MV-4-11 (cell line): ENCODE results near the gene CYFIP1.

Source experiments
- DNase-seq: peaks from one replicate; lab custom pipeline; 2025; lab: John Stamatoyannopoulos, UW

The CYFIP1 gene

GRCh38 chr15:22868928-22869327, 111.2 kb downstream of the CYFIP1 start:
- DNase-seq = no peak

- DNase-seq = no peak
Observed at GRCh38 chr15:22868495-22868894, 111.7 kb downstream of the CYFIP1 start.

- DNase-seq = no peak
Observed at GRCh38 chr15:22867886-22868285, 112.3 kb downstream of the CYFIP1 start.

- no peak for DNase-seq
Observed at GRCh38 chr15:22866079-22866478, 114.1 kb downstream of the CYFIP1 start.

- DNase-seq = no peak
Observed at GRCh38 chr15:22863356-22863755, 116.8 kb downstream of the CYFIP1 start.

GRCh38 chr15:22861161-22861560, 119.0 kb downstream of the CYFIP1 start:
- no peak for DNase-seq

- DNase-seq = no peak
Observed at GRCh38 chr15:22856659-22857058, 123.5 kb downstream of the CYFIP1 start.

GRCh38 chr15:22855791-22856190, 124.4 kb downstream of the CYFIP1 start:
- no peak for DNase-seq

- no peak for DNase-seq
Observed at GRCh38 chr15:22851513-22851912, 128.7 kb downstream of the CYFIP1 start.

GRCh38 chr15:22850055-22850454, 130.1 kb downstream of the CYFIP1 start:
- DNase-seq = no peak

GRCh38 chr15:22846073-22846472, 134.1 kb downstream of the CYFIP1 start:
- no peak for DNase-seq

GRCh38 chr15:22845289-22845900, 134.8 kb downstream of the CYFIP1 start:
- no peak for DNase-seq

- no peak for DNase-seq
Observed at GRCh38 chr15:22844421-22845288, 135.5 kb downstream of the CYFIP1 start.

GRCh38 chr15:22839046-22839695, 141.0 kb downstream of the CYFIP1 start:
- DNase-seq = peak; percentile 53

- DNase-seq = peak; percentile 95
Observed at GRCh38 chr15:22838292-22839042, 141.7 kb downstream of the CYFIP1 start, which contains the start of gene NIPA2. Gene NIPA2, plus strand, starts transcription at chr15:22838666. Its CDS starts 13,066 bp downstream, at chr15:22851732.

GRCh38 chr15:22831473-22831872, 148.7 kb downstream of the CYFIP1 start:
- no peak for DNase-seq

GRCh38 chr15:22827125-22827524, 153.0 kb downstream of the CYFIP1 start:
- DNase-seq = no peak

- no peak for DNase-seq
Observed at GRCh38 chr15:22823495-22824128, 156.6 kb downstream of the CYFIP1 start.

GRCh38 chr15:22819651-22820050, 160.5 kb downstream of the CYFIP1 start:
- no peak for DNase-seq
